NT2/D1 (cell line): ENCODE data around the gene RAB11FIP3.

ENCODE experiments used
- YY1 ChIP-seq: IDR thresholded peaks from 2 replicates; pipeline ENCODE4 v1.6.1; 2011; ENCODE audit not compliant: insufficient read length, insufficient read depth
- ZNF274 ChIP-seq: IDR thresholded peaks from 2 replicates; pipeline ENCODE4 v1.6.1; 2011; ENCODE audit warnings: mild to moderate bottlenecking, low read depth, low read length

- TF ChIP-seq ZNF274 (no peak), YY1 (no peak)
Observed at GRCh38 chr16:520847-521246, 95.4 kb downstream of the RAB11FIP3 start.
